ENCODE measurements around the gene ATP4A.

The ATP4A gene

GRCh38 chr19:35524181-35524837 lies 39.1 kb downstream of the ATP4A start:
- DNase-seq (ENCODE audit: low read depth), result no peak

- no peak for DNase-seq (ENCODE audit: low read depth)
These were observed 40.6 kb downstream of the ATP4A start for GRCh38 chr19:35522745-35523327.

GRCh38 chr19:35521124-35521743 lies 42.2 kb downstream of the ATP4A start:
- DNase-seq (ENCODE audit: low read depth), result no peak

- DNase-seq (ENCODE audit: low read depth), result no peak
These were observed 44.2 kb downstream of the ATP4A start for GRCh38 chr19:35519291-35519690.

- no peak for DNase-seq (ENCODE audit: low read depth)
These were observed 45.1 kb downstream of the ATP4A start for GRCh38 chr19:35518313-35518712.

- DNase-seq (ENCODE audit: low read depth), result no peak
These were observed 46.1 kb downstream of the ATP4A start for GRCh38 chr19:35517342-35517741.

GRCh38 chr19:35516310-35516709 lies 47.1 kb downstream of the ATP4A start:
- DNase-seq (ENCODE audit: low read depth), result no peak

GRCh38 chr19:35514282-35514809 lies 49.1 kb downstream of the ATP4A start:
- no peak for DNase-seq (ENCODE audit: low read depth)

GRCh38 chr19:35513628-35514281 lies 49.7 kb downstream of the ATP4A start, which contains the start of gene DMKN:
TSS of gene DMKN (minus strand) at chr19:35513649. CDS start at chr19:35513475, 174 bp downstream.
- no peak for DNase-seq (ENCODE audit: low read depth)

- no peak for DNase-seq (ENCODE audit: low read depth)
These were observed 50.4 kb downstream of the ATP4A start for GRCh38 chr19:35512831-35513627.

GRCh38 chr19:35511337-35511736 lies 52.1 kb downstream of the ATP4A start:
- DNase-seq (ENCODE audit: low read depth), result no peak

GRCh38 chr19:35510626-35510964 lies 52.9 kb downstream of the ATP4A start:
- DNase-seq (ENCODE audit: low read depth), result no peak

- DNase-seq (ENCODE audit: low read depth), result peak; percentile 25
These were observed 53.4 kb downstream of the ATP4A start for GRCh38 chr19:35509861-35510625.

- DNase-seq (ENCODE audit: low read depth), result no peak
These were observed 54.3 kb downstream of the ATP4A start for GRCh38 chr19:35509018-35509652.

- DNase-seq (ENCODE audit: low read depth), result no peak
These were observed 55.3 kb downstream of the ATP4A start for GRCh38 chr19:35508129-35508528.

GRCh38 chr19:35507561-35507960 lies 55.9 kb downstream of the ATP4A start:
- no peak for DNase-seq (ENCODE audit: low read depth)

GRCh38 chr19:35506011-35506410 lies 57.4 kb downstream of the ATP4A start:
- no peak for DNase-seq (ENCODE audit: low read depth)

GRCh38 chr19:35502751-35503150 lies 60.7 kb downstream of the ATP4A start:
- no peak for DNase-seq (ENCODE audit: low read depth)

- DNase-seq (ENCODE audit: low read depth), result no peak
These were observed 61.8 kb downstream of the ATP4A start for GRCh38 chr19:35501684-35502083.

- no peak for DNase-seq (ENCODE audit: low read depth)
These were observed 62.8 kb downstream of the ATP4A start for GRCh38 chr19:35500611-35501010.
